ENCODE data around the gene ASIC3. TPM values are rescaled to one million over a fixed set of nuclear protein-coding genes. Genes with fewer than 3 reads are reported as not detected.

The ASIC3 gene
- total RNA-seq, 4 donors from 2014 or later = 2.5 to 10.7 (median 5.0) TPM

- H3K4me3 ChIP-seq = no peak overlapping the region
- H3K27ac ChIP-seq = no peak overlapping the region
- H3K9me3 ChIP-seq = no peaks in the 10 kb centered on the region
- H3K4me1 ChIP-seq = peaks cover 0 to 17% (median 0%) of the 10 kb centered on the region in 4 donors
- H3K36me3 ChIP-seq = peaks cover 0 to 4% (median 0%) of the 10 kb centered on the region in 3 donors
- no peak for DNase-seq
- H3K27me3 ChIP-seq = no peaks in the 10 kb centered on the region
- no peak for TF ChIP-seq POLR2A (IDR thresholded peaks at IDR 0.05)
- TF ChIP-seq, protein P1, sequence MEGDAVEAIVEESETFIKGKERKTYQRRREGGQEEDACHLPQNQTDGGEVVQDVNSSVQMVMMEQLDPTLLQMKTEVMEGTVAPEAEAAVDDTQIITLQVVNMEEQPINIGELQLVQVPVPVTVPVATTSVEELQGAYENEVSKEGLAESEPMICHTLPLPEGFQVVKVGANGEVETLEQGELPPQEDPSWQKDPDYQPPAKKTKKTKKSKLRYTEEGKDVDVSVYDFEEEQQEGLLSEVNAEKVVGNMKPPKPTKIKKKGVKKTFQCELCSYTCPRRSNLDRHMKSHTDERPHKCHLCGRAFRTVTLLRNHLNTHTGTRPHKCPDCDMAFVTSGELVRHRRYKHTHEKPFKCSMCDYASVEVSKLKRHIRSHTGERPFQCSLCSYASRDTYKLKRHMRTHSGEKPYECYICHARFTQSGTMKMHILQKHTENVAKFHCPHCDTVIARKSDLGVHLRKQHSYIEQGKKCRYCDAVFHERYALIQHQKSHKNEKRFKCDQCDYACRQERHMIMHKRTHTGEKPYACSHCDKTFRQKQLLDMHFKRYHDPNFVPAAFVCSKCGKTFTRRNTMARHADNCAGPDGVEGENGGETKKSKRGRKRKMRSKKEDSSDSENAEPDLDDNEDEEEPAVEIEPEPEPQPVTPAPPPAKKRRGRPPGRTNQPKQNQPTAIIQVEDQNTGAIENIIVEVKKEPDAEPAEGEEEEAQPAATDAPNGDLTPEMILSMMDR (IDR thresholded peaks at IDR 0.05) = no peak
Observed at GRCh38 chr7:151099486-151100211, 51.3 kb downstream of the ASIC3 start.

GRCh38 chr7:151100921-151101320 lies 52.6 kb downstream of the ASIC3 start:
- peaks cover 0 to 9% (median 0%) of the 10 kb centered on the region in 3 donors for H3K36me3 ChIP-seq
- H3K4me3 ChIP-seq = no peak overlapping the region
- no peak for DNase-seq
- no peak for TF ChIP-seq POLR2A (IDR thresholded peaks at IDR 0.05)
- TF ChIP-seq, protein P1 (IDR thresholded peaks at IDR 0.05) = no peak
- H3K27me3 ChIP-seq = no peaks in the 10 kb centered on the region
- H3K4me1 ChIP-seq = peaks cover 0 to 22% (median 0%) of the 10 kb centered on the region in 4 donors
- no peak overlapping the region for H3K27ac ChIP-seq
- no peaks in the 10 kb centered on the region for H3K9me3 ChIP-seq

GRCh38 chr7:151101621-151102396 lies 53.5 kb downstream of the ASIC3 start:
- H3K27ac ChIP-seq = no peak overlapping the region
- H3K27me3 ChIP-seq = no peaks in the 10 kb centered on the region
- DNase-seq = no peak
- no peak for TF ChIP-seq POLR2A (IDR thresholded peaks at IDR 0.05)
- TF ChIP-seq, protein P1 (IDR thresholded peaks at IDR 0.05) = no peak
- peaks cover 0 to 9% (median 0%) of the 10 kb centered on the region in 3 donors for H3K36me3 ChIP-seq
- H3K9me3 ChIP-seq = no peaks in the 10 kb centered on the region
- no peak overlapping the region for H3K4me3 ChIP-seq
- H3K4me1 ChIP-seq = peaks cover 0 to 22% (median 0%) of the 10 kb centered on the region in 4 donors

Other genes starting within 250 kb of the ASIC3 start
- gene TMEM176B, start 248.2 kb upstream of the ASIC3 start, total RNA-seq = 100 to 1,000 TPM in 3 of 4 donors, 10 to 100 TPM in 1; 93.3 to 394 (median 300) TPM
- gene TMEM176A, start 247.8 kb upstream of the ASIC3 start, total RNA-seq = 100 to 1,000 TPM in 3 of 4 donors, 10 to 100 TPM in 1; 88.3 to 338 (median 232) TPM
- 1,000 to 10,000 TPM in 2 of 4 donors, 100 to 1,000 TPM in 1, 1 to 10 TPM in 1; 9.1 to 1,314 (median 833) TPM for gene AOC1, start 196.0 kb upstream of the ASIC3 start, total RNA-seq
- 1 to 10 TPM; 2.4 to 8.5 (median 3.4) TPM for gene KCNH2, start 70.2 kb upstream of the ASIC3 start, total RNA-seq
- gene NOS3, start 57.5 kb upstream of the ASIC3 start, total RNA-seq = 10 to 100 TPM in 1 of 4 donors, 1 to 10 TPM in 3; 1.2 to 18.2 (median 5.4) TPM
- gene ATG9B, start 24.0 kb upstream of the ASIC3 start, total RNA-seq = under 1 TPM in 2 of 4 donors, not detected in 2; 0.27 to 0.28 TPM
- 10 to 100 TPM; 23.1 to 79.7 (median 42.7) TPM for gene ABCB8, start 20.1 kb upstream of the ASIC3 start, total RNA-seq
- 10 to 100 TPM in 3 of 4 donors, 1 to 10 TPM in 1; 6.9 to 15.4 (median 13.8) TPM for gene CDK5, start 9.4 kb downstream of the ASIC3 start, total RNA-seq
- gene SLC4A2, start 11.1 kb downstream of the ASIC3 start, total RNA-seq = 100 to 1,000 TPM; 101 to 143 (median 121) TPM
- 100 to 1,000 TPM in 3 of 4 donors, 10 to 100 TPM in 1; 99.0 to 239 (median 158) TPM for gene FASTK, start 32.3 kb downstream of the ASIC3 start, total RNA-seq
- 100 to 1,000 TPM in 2 of 4 donors, 10 to 100 TPM in 2; 38.0 to 113 (median 100) TPM for gene TMUB1, start 35.0 kb downstream of the ASIC3 start, total RNA-seq
- 100 to 1,000 TPM in 2 of 4 donors, 10 to 100 TPM in 2; 91.6 to 123 (median 101) TPM for gene AGAP3, start 37.9 kb downstream of the ASIC3 start, total RNA-seq
- not detected for gene GBX1, start 119.2 kb downstream of the ASIC3 start, total RNA-seq
- not detected for gene ASB10, start 138.7 kb downstream of the ASIC3 start, total RNA-seq
- not detected for gene H2BK1, start 162.0 kb downstream of the ASIC3 start, total RNA-seq
- gene ABCF2, start 178.7 kb downstream of the ASIC3 start, total RNA-seq = 10 to 100 TPM; 20.7 to 29.7 (median 26.4) TPM
- 10 to 100 TPM; 31.4 to 50.2 (median 43.2) TPM for gene CHPF2, start 184.0 kb downstream of the ASIC3 start, total RNA-seq
- gene SMARCD3, start 200.2 kb downstream of the ASIC3 start, total RNA-seq = 10 to 100 TPM in 3 of 4 donors, 1 to 10 TPM in 1; 1.2 to 61.1 (median 18.3) TPM

Measured in Peyer's patch (tissue), 4 donors.